Lower lobe of right lung (tissue), 2 donors: Measurements from ENCODE around the gene GSG1. TPM values are rescaled to one million over a fixed set of nuclear protein-coding genes. Genes with fewer than 3 reads are reported as not detected.
A peak's percentile ranks its signal among the peaks of the same experiment; 100 is the strongest.

ENCODE experiments used
- ATAC-seq, 2 donors: fragments of 200-7000 bp; cut with Tn5 transposase; one replicate each; pipeline ENCODE4 v1.9.1; 2020 to 2022; ENCODE audit warnings: mild to moderate bottlenecking in 2 of 2, moderate library complexity in 2 of 2
- DNase-seq: peaks from one replicate; pipeline ENCODE4 v3.0.0-alpha.2; 2020
- H3K27ac ChIP-seq: fragments of 200-600 bp; one replicate; pipeline ENCODE4 v1.8.0; 2022
- H3K27me3 ChIP-seq: fragments of 200-600 bp; one replicate; pipeline ENCODE4 v1.8.0; 2022; ENCODE audit warnings: low read depth
- H3K36me3 ChIP-seq: fragments of 200-600 bp; one replicate; pipeline ENCODE4 v1.8.0; 2022; ENCODE audit warnings: mild to moderate bottlenecking
- H3K4me1 ChIP-seq: fragments of 200-600 bp; one replicate; pipeline ENCODE4 v1.8.0; 2022
- H3K4me3 ChIP-seq: fragments of 200-600 bp; one replicate; pipeline ENCODE4 v1.8.0; 2022; ENCODE audit warnings: mild to moderate bottlenecking
- H3K9me3 ChIP-seq: fragments of 200-600 bp; one replicate; pipeline ENCODE4 v1.8.0; 2022
- CTCF ChIP-seq: fragments of 200-600 bp; IDR thresholded peaks from one replicate; pipeline ENCODE4 v1.8.0; 2022; ENCODE audit warnings: antibody characterized with exemption, mild to moderate bottlenecking
- intact Hi-C: fragments of 100-400 bp; cut with DNase I; formaldehyde crosslinking; loops from one replicate; pipeline ENCODE4 v1.11.0; 2022
- total RNA-seq: library from RNA; stranded (reverse); fragmentation: NEBNext Ultra II Directional; extraction: Animal tissue kit (Norgen Biotek cat#: 25700); gene quantifications from one replicate; pipeline ENCODE4 v1.2.1, GENCODE V29; 2021
- donor health status: DM: no; HTN: yes; CAD: no; lungs with severe emphysema.

GSG1 gene
- total RNA-seq, 1 donor from 2014 or later, result not detected

- TF ChIP-seq CTCF, result no peak
- H3K27me3 ChIP-seq, result no peaks in the 10 kb centered on the region
- H3K4me3 ChIP-seq, result no peak overlapping the region
- no peaks in the 10 kb centered on the region for H3K4me1 ChIP-seq
- ATAC-seq (no peak), DNase-seq (no peak)
- no peak overlapping the region for H3K27ac ChIP-seq
- intact Hi-C loops, result no loop called here
- H3K36me3 ChIP-seq, result no peaks in the 10 kb centered on the region
- H3K9me3 ChIP-seq, result no peaks in the 10 kb centered on the region
These were observed 51.0 kb downstream of the GSG1 start for GRCh38 chr12:13052421-13052820.

GRCh38 chr12:13049816-13050215 lies 53.7 kb downstream of the GSG1 start:
- Histone ChIP-seq H3K4me1 (peaks cover 5% of the 10 kb centered on the region), H3K4me3 (no peak overlapping the region), H3K27me3 (no peaks in the 10 kb centered on the region), H3K36me3 (no peaks in the 10 kb centered on the region), H3K9me3 (no peaks in the 10 kb centered on the region), H3K27ac (no peak overlapping the region)
- no peak for TF ChIP-seq CTCF
- intact Hi-C loops, result no loop called here
- DNase-seq (no peak), ATAC-seq (no peak)

- DNase-seq (no peak), ATAC-seq (no peak)
- Histone ChIP-seq H3K9me3 (no peaks in the 10 kb centered on the region), H3K27me3 (no peaks in the 10 kb centered on the region), H3K4me1 (peaks cover 10% of the 10 kb centered on the region), H3K36me3 (no peaks in the 10 kb centered on the region), H3K4me3 (no peak overlapping the region), H3K27ac (no peak overlapping the region)
- intact Hi-C loops, result no loop called here
- TF ChIP-seq CTCF, result no peak
These were observed 56.5 kb downstream of the GSG1 start for GRCh38 chr12:13046964-13047363.

GRCh38 chr12:13045816-13046215 lies 57.7 kb downstream of the GSG1 start:
- intact Hi-C loops, result no loop called here
- Histone ChIP-seq H3K4me3 (no peak overlapping the region), H3K36me3 (no peaks in the 10 kb centered on the region), H3K27me3 (no peaks in the 10 kb centered on the region), H3K4me1 (peaks cover 10% of the 10 kb centered on the region), H3K9me3 (no peaks in the 10 kb centered on the region), H3K27ac (no peak overlapping the region)
- ATAC-seq (no peak), DNase-seq (no peak)
- no peak for TF ChIP-seq CTCF

GRCh38 chr12:13044906-13045299 lies 58.6 kb downstream of the GSG1 start:
- H3K27me3 ChIP-seq, result no peaks in the 10 kb centered on the region
- peaks cover 10% of the 10 kb centered on the region for H3K4me1 ChIP-seq
- peak overlapping the region; percentile 76 for H3K4me3 ChIP-seq
- DNase-seq (no peak), ATAC-seq (no peak)
- no peaks in the 10 kb centered on the region for H3K9me3 ChIP-seq
- no peak overlapping the region for H3K27ac ChIP-seq
- intact Hi-C loops, result no loop called here
- TF ChIP-seq CTCF, result no peak
- no peaks in the 10 kb centered on the region for H3K36me3 ChIP-seq
